IPS-NIHi7 (cell line): ENCODE data around the gene IRX4.
"Not testable (repeated sequence)": the region's sequence is repeated elsewhere in the genome, so short reads cannot be mapped to it uniquely, and the experiment has no call there.

ENCODE experiments used
- DNase-seq: peaks from one replicate; pipeline ENCODE4 v3.0.0; 2012; ENCODE audit warnings: mixed read lengths; ENCODE audit errors: extremely low spot score

Gene IRX4

GRCh38 chr5:1878050-1878849 is 4.5 kb downstream of the IRX4 start:
- DNase-seq, result no peak

- DNase-seq, result no peak
These were observed 5.3 kb downstream of the IRX4 start for GRCh38 chr5:1877103-1878049.

GRCh38 chr5:1876660-1877064 is 6.1 kb downstream of the IRX4 start:
- DNase-seq, result no peak

- DNase-seq, result no peak
These were observed 6.7 kb downstream of the IRX4 start for GRCh38 chr5:1875843-1876659.

- DNase-seq, result no peak
These were observed 7.4 kb downstream of the IRX4 start for GRCh38 chr5:1875281-1875842.

- no peak for DNase-seq
These were observed 7.9 kb downstream of the IRX4 start for GRCh38 chr5:1874771-1875220.

- no peak for DNase-seq
These were observed 8.4 kb downstream of the IRX4 start for GRCh38 chr5:1874348-1874747.

GRCh38 chr5:1873243-1873959 is 9.3 kb downstream of the IRX4 start:
- DNase-seq, result no peak

- DNase-seq, result no peak
These were observed 11.3 kb downstream of the IRX4 start for GRCh38 chr5:1871441-1871840.

GRCh38 chr5:1870435-1871272 is 12.1 kb downstream of the IRX4 start:
- DNase-seq, result not testable (repeated sequence)

- DNase-seq, result no peak
These were observed 13.7 kb downstream of the IRX4 start for GRCh38 chr5:1868886-1869475.

GRCh38 chr5:1867815-1868143 is 14.9 kb downstream of the IRX4 start:
- no peak for DNase-seq

GRCh38 chr5:1867114-1867814 is 15.5 kb downstream of the IRX4 start:
- no peak for DNase-seq

GRCh38 chr5:1865948-1866347 is 16.8 kb downstream of the IRX4 start:
- no peak for DNase-seq

GRCh38 chr5:1865486-1865885 is 17.2 kb downstream of the IRX4 start:
- no peak for DNase-seq

- no peak for DNase-seq
These were observed 17.8 kb downstream of the IRX4 start for GRCh38 chr5:1864896-1865440.

GRCh38 chr5:1860949-1861348 is 21.8 kb downstream of the IRX4 start:
- no peak for DNase-seq

- DNase-seq, result no peak
These were observed 22.6 kb downstream of the IRX4 start for GRCh38 chr5:1860021-1860610.
